Hepatocyte (in vitro differentiated cells): ENCODE results near the gene TNFRSF1B. TPM values are rescaled to one million over a fixed set of nuclear protein-coding genes. Genes with fewer than 3 reads are reported as not detected.

Experiments
- DNase-seq: peaks from one replicate; pipeline ENCODE4 v3.0.0-alpha.2; 2016; ENCODE audit warnings: low spot score
- H2AFZ ChIP-seq: fragments of 200-600 bp; sonication (generic); 2 replicates; pipeline ENCODE4 v1.6.0; 2016; ENCODE audit warnings: antibody characterized with exemption, mild to moderate bottlenecking
- H3K27ac ChIP-seq: fragments of 200-600 bp; sonication (generic); 2 replicates; pipeline ENCODE4 v1.5.1; 2016; ENCODE audit warnings: mild to moderate bottlenecking
- H3K27me3 ChIP-seq: fragments of 200-600 bp; sonication (generic); 2 replicates; pipeline ENCODE4 v1.6.1; 2016
- H3K36me3 ChIP-seq: fragments of 200-600 bp; sonication (generic); replicated peaks from 2 replicates; pipeline ENCODE4 v1.5.1; 2016; ENCODE audit warnings: low read depth; ENCODE audit not compliant: insufficient read depth
- H3K4me1 ChIP-seq: fragments of 200-600 bp; sonication (generic); 2 replicates; pipeline ENCODE4 v1.5.1; 2016; ENCODE audit warnings: mild to moderate bottlenecking, moderate library complexity; ENCODE audit not compliant: insufficient read depth
- H3K4me2 ChIP-seq: fragments of 200-600 bp; sonication (generic); 2 replicates; pipeline ENCODE4 v1.6.0; 2016
- H3K4me3 ChIP-seq: fragments of 200-600 bp; sonication (generic); 2 replicates; pipeline ENCODE4 v1.5.1; 2016; ENCODE audit warnings: mild to moderate bottlenecking
- H3K79me2 ChIP-seq: fragments of 200-600 bp; sonication (generic); 2 replicates; pipeline ENCODE4 v1.6.0; 2017; ENCODE audit warnings: mild to moderate bottlenecking
- H3K9me2 ChIP-seq: fragments of 200-600 bp; sonication (generic); replicated peaks from 2 replicates; pipeline ENCODE4 v1.6.0; 2017; ENCODE audit warnings: mild to moderate bottlenecking; ENCODE audit not compliant: insufficient read depth
- H3K9me3 ChIP-seq: fragments of 200-600 bp; sonication (generic); 2 replicates; pipeline ENCODE4 v1.5.1; 2016; ENCODE audit warnings: low read depth, mild to moderate bottlenecking
- H4K20me1 ChIP-seq: fragments of 200-600 bp; sonication (generic); 2 replicates; pipeline ENCODE4 v1.6.0; 2016; ENCODE audit warnings: mild to moderate bottlenecking; ENCODE audit not compliant: insufficient read depth, poor library complexity, severe bottlenecking
- EZH2 ChIP-seq: fragments of 200-600 bp; sonication (generic); IDR thresholded peaks from 2 replicates; pipeline ENCODE4 v1.6.1; 2016; ENCODE audit warnings: antibody characterized with exemption, mild to moderate bottlenecking, borderline replicate concordance
- EZH2phosphoT487 ChIP-seq: fragments of 200-600 bp; sonication (generic); IDR thresholded peaks from one replicate; pipeline ENCODE4 v1.6.1; 2018; ENCODE audit warnings: antibody characterized with exemption, mild to moderate bottlenecking, low read depth, moderate library complexity; ENCODE audit not compliant: unreplicated experiment, severe bottlenecking
- WGBS: methylation state at CpG from one replicate; pipeline ENCODE4 v1.1.6; 2016; ENCODE audit warnings: low lambda C conversion rate; ENCODE audit errors: missing lambda C conversion rate; 5-methylcytosine and 5-hydroxymethylcytosine counted together
- polyA plus RNA-seq: library from polyadenylated mRNA; unstranded; fragments of >200 nt; fragmentation: Nextera tagmentation; extraction: Ambion mirVana; gene quantifications from 2 replicates; pipeline ENCODE4 v1.2.1, GENCODE V29; 2016
- total RNA-seq: library from RNA; depleted of rRNA; stranded (reverse); fragments of >200 nt; gene quantifications from 2 replicates; pipeline ENCODE4 v1.2.3, GENCODE V29; 2014
- TF ChIP-seq, protein P1 (sequence below): fragments of 200-600 bp; sonication (generic); IDR thresholded peaks from 2 replicates; pipeline ENCODE4 v1.5.1; 2016; ENCODE audit warnings: antibody characterized with exemption, mild to moderate bottlenecking; ENCODE audit not compliant: poor library complexity

The TNFRSF1B gene
- total and polyA plus RNA-seq, 2 experiments from 2014 or later, result 4.3 to 13.4 TPM

DNA sequence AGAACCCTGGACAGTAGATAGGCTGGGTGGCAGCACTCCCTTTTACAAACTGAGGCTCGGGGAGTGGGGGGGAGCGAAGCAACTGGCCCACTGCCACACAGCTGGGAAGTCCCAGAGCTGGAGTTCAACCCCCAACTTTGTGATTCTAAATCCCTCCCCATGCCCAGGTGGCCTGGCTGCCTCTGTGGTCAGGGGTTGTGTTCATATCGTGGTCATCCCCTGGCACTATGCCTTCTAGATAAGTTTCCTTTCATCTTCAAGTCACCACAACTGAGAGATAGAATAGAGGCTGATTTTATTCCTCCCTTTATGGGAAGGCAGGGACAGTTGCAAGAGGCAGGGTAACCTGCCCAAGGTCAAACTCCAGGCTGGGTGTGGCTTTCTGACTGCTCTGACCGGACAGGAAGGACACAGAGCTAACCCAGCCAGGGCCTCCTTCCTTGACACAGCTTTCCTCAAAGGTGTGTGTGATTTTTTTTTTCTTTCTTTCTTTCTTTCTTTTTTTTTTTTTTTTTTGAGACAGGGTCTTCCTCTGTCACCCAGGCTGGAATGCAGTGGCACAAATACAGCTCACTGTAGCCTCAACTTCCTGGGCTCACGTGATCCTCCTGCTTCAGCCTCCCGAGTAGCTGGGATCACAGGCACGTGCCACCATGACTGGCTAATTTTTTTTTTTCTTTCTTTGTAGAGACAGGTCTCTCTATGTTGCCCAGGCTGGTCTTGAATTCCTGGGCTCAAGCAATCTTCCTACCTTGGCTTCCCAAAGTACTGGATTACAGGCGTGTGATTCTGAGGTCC is 18.4 kb upstream of the TNFRSF1B start:
- peak; percentile 76 for DNase-seq
- no peak overlapping the region for H3K4me2 ChIP-seq
- peaks cover 26% of the 10 kb centered on the region for H3K4me1 ChIP-seq
- H2AFZ ChIP-seq, result no peak overlapping the region
- H3K36me3 ChIP-seq, result no peaks in the 10 kb centered on the region
- no peak for TF ChIP-seq EZH2phosphoT487
- no peak for TF ChIP-seq EZH2
- TF ChIP-seq, protein P1, sequence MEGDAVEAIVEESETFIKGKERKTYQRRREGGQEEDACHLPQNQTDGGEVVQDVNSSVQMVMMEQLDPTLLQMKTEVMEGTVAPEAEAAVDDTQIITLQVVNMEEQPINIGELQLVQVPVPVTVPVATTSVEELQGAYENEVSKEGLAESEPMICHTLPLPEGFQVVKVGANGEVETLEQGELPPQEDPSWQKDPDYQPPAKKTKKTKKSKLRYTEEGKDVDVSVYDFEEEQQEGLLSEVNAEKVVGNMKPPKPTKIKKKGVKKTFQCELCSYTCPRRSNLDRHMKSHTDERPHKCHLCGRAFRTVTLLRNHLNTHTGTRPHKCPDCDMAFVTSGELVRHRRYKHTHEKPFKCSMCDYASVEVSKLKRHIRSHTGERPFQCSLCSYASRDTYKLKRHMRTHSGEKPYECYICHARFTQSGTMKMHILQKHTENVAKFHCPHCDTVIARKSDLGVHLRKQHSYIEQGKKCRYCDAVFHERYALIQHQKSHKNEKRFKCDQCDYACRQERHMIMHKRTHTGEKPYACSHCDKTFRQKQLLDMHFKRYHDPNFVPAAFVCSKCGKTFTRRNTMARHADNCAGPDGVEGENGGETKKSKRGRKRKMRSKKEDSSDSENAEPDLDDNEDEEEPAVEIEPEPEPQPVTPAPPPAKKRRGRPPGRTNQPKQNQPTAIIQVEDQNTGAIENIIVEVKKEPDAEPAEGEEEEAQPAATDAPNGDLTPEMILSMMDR, result no peak
- 70% methylated on average over 8 of the region's 8 CpGs for WGBS
- H3K79me2 ChIP-seq, result no peaks in the 10 kb centered on the region
- peak overlapping the region; percentile 86 for H3K27ac ChIP-seq
- no peak overlapping the region for H3K4me3 ChIP-seq
- no peaks in the 10 kb centered on the region for H3K9me2 ChIP-seq
- no peaks in the 10 kb centered on the region for H4K20me1 ChIP-seq
- H3K27me3 ChIP-seq, result no peaks in the 10 kb centered on the region
- no peaks in the 10 kb centered on the region for H3K9me3 ChIP-seq

DNA sequence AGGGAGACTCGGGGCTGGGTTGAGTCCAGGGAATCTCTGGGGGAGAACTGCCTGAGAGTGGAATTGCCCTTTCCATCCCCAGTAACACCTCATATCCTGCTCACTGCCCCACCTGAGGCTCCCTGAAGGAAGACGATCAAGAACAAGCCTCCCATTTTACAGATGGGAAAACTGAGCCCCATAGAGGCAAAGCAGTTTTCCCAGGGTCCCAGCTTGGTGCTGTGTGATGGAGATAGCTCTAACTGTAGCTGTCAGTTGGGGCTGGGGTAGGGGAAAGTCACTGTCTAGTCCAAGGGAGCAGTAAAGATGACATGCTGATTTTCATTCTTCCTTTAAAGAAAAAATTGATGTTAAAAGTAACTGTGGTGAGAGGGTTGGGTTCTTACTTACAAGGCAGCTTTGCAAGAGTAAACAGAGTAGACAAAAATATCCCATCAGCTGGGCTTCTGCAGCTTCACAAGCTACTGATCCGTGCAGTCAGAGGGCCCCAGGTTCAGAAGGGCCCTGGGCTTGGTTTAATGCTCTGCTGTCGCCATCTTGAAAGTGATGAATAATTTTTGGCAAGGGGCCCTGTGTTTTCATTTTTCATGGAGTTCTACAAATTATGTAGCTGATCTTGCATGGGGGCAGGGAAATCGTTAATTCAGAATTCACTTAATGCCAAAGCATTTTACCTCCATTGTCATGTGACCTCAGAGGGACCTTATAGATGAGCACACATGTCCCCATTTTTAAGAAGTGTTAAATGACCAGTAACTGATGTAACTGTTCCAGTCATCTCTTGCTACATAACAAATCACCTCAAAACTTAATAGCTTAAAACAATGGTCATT is 17.6 kb upstream of the TNFRSF1B start:
- Histone ChIP-seq H3K4me2 (no peak overlapping the region), H3K36me3 (no peaks in the 10 kb centered on the region), H3K9me3 (no peaks in the 10 kb centered on the region), H3K9me2 (no peaks in the 10 kb centered on the region), H3K79me2 (no peaks in the 10 kb centered on the region), H3K4me3 (no peak overlapping the region), H2AFZ (no peak overlapping the region), H3K4me1 (peaks cover 20% of the 10 kb centered on the region), H3K27ac (peak overlapping the region; percentile 86), H4K20me1 (no peaks in the 10 kb centered on the region), H3K27me3 (no peaks in the 10 kb centered on the region)
- TF ChIP-seq EZH2phosphoT487 (no peak), EZH2 (no peak)
- TF ChIP-seq, protein P1, result no peak
- DNase-seq, result no peak
- WGBS, result 86% methylated on average over 5 of the region's 5 CpGs

DNA sequence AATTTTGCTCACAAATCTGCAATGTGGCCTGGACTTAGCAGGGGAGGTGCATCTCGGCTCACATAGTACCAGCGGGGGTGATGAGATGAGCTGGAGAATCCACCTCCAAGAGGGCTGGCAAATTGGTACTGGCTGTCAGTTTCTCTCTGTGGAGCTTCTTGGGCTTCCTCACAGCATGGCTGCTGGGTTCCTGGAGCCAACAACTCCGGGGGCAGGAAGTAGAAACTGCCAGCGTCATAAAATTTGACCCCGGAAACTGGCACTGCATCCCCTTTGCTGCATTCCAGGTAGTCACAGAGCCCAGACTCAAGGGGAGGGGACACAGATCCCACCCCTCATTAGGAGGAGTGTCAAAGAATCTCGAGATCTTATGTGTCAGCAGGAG is 17.0 kb upstream of the TNFRSF1B start:
- Histone ChIP-seq H3K27ac (no peak overlapping the region), H3K4me1 (peaks cover 15% of the 10 kb centered on the region), H3K79me2 (no peaks in the 10 kb centered on the region), H3K4me3 (no peak overlapping the region), H3K4me2 (no peak overlapping the region), H3K27me3 (no peaks in the 10 kb centered on the region), H3K36me3 (no peaks in the 10 kb centered on the region), H2AFZ (no peak overlapping the region), H3K9me2 (no peaks in the 10 kb centered on the region), H4K20me1 (no peaks in the 10 kb centered on the region), H3K9me3 (no peaks in the 10 kb centered on the region)
- no peak for TF ChIP-seq EZH2phosphoT487
- TF ChIP-seq, protein P1, result no peak
- no peak for TF ChIP-seq EZH2
- 90% methylated on average over 6 of the region's 6 CpGs for WGBS
- DNase-seq, result no peak
